K562 (cell line): ENCODE results near the gene PTRH1. TPM values are rescaled to one million over a fixed set of nuclear protein-coding genes. Genes with fewer than 3 reads are reported as not detected.

Source experiments
- ATF1 ChIP-seq, 2 experiments: fragments of 450-650 bp in 1 of 2; IDR thresholded peaks; 2 replicates each; pipeline ENCODE4 v1.6.1; 2016; ENCODE audit warnings: missing compliant biosample characterization in 1 of 2, missing genetic modification characterization in 1 of 2
- ATF4 ChIP-seq: fragments of 450-650 bp; formaldehyde crosslinking; IDR thresholded peaks from 2 replicates; pipeline ENCODE4 v1.4.0; 2022; ENCODE audit warnings: mild to moderate bottlenecking, moderate library complexity
- CBFA2T3 ChIP-seq: fragments of 450-650 bp; IDR thresholded peaks from 2 replicates; pipeline ENCODE4 v1.6.1; 2017
- FOSL1 ChIP-seq: fragments of 200-800 bp; sonication (Bioruptor generic); conservative IDR thresholded peaks from 2 replicates; pipeline ENCODE4 v1.6.1; 2016; ENCODE audit warnings: missing genetic modification characterization, missing compliant biosample characterization
- GABPB1 ChIP-seq: sonication (generic); formaldehyde crosslinking; IDR thresholded peaks from 2 replicates; pipeline ENCODE4 v1.8.0; 2022; ENCODE audit warnings: mild to moderate bottlenecking, missing genetic modification reagents
- IRF9 ChIP-seq: fragments of 450-650 bp; IDR thresholded peaks from 2 replicates; pipeline ENCODE4 v1.6.1; 2016; ENCODE audit warnings: missing biosample characterization, missing genetic modification characterization
- KAT8 ChIP-seq: fragments of 450-650 bp; IDR thresholded peaks from 2 replicates; pipeline ENCODE4 v1.6.1; 2016; ENCODE audit warnings: low read depth, mild to moderate bottlenecking
- MED1 ChIP-seq: sonication (generic); formaldehyde crosslinking; IDR thresholded peaks from 2 replicates; pipeline ENCODE4 v1.8.1; 2023; ENCODE audit warnings: missing genetic modification reagents, borderline replicate concordance
- MNT ChIP-seq, 2 experiments: fragments of 450-650 bp; conservative IDR thresholded peaks; 2 replicates each; pipeline ENCODE4 v1.6.1; 2017; ENCODE audit warnings: mild to moderate bottlenecking in 2 of 2, moderate library complexity in 2 of 2
- NFRKB ChIP-seq: fragments of 450-650 bp; IDR thresholded peaks from 2 replicates; pipeline ENCODE4 v1.6.1; 2016; ENCODE audit warnings: low read depth
- NR2C1 ChIP-seq, 2 experiments: fragments of 450-650 bp; IDR thresholded peaks; 2 replicates each; pipeline ENCODE4 v1.6.1; 2017; ENCODE audit warnings: mild to moderate bottlenecking in 2 of 2, antibody characterized with exemption in 1 of 2, inconsistent platforms in 1 of 2, missing compliant biosample characterization in 1 of 2, missing genetic modification characterization in 1 of 2
- POLR2A ChIP-seq: fragments of 450-650 bp; conservative IDR thresholded peaks from 2 replicates; pipeline ENCODE4 v1.6.1; 2016
- POLR2AphosphoS2 ChIP-seq: IDR thresholded peaks from 2 replicates; pipeline ENCODE4 v1.6.1; 2012; ENCODE audit warnings: low read length, improper control_type of control experiment
- PTBP1 ChIP-seq: fragments of 200-400 bp; formaldehyde crosslinking; IDR thresholded peaks from 2 replicates; pipeline ENCODE4 v1.6.1; 2017; ENCODE audit warnings: low read depth, low read length
- SMARCA5 ChIP-seq: fragments of 450-650 bp; IDR thresholded peaks from 2 replicates; pipeline ENCODE4 v1.6.1; 2016
- SRF ChIP-seq, 2 experiments: fragments of 250-450, 450-650 bp in 1 of 2; sonication (Bioruptor Pico) in 1 of 2; sonication (generic) in 1 of 2; formaldehyde crosslinking; IDR thresholded peaks; 2 replicates each; pipeline versions ENCODE4 v1.5.0 to v1.5.1; 2020 to 2022; ENCODE audit warnings: mild to moderate bottlenecking in 1 of 2, missing genetic modification reagents in 1 of 2
- TAL1 ChIP-seq: fragments of 450-650 bp; IDR thresholded peaks from 2 replicates; pipeline ENCODE4 v1.6.1; 2016; ENCODE audit warnings: mild to moderate bottlenecking
- TEAD4 ChIP-seq, 2 experiments: sonication (generic) in 1 of 2; formaldehyde crosslinking in 1 of 2; IDR thresholded peaks; 2 replicates each; pipeline versions ENCODE4 v1.6.1 to v1.8.0; 2012 to 2022; ENCODE audit warnings: borderline replicate concordance in 1 of 2, inconsistent platforms in 1 of 2, low read length in 1 of 2, mild to moderate bottlenecking in 1 of 2, missing genetic modification reagents in 1 of 2
- TFAP4 ChIP-seq: sonication (generic); formaldehyde crosslinking; IDR thresholded peaks from 2 replicates; pipeline ENCODE4 v1.8.0; 2022; ENCODE audit warnings: missing genetic modification reagents, mild to moderate bottlenecking, moderate library complexity, borderline replicate concordance
- ZFP30 ChIP-seq: fragments of 250-450 bp; sonication (Bioruptor Pico); IDR thresholded peaks from 2 replicates; pipeline ENCODE4 v1.8.0; 2022; ENCODE audit warnings: moderate library complexity, mild to moderate bottlenecking, inconsistent platforms, borderline replicate concordance
- ZNF12 ChIP-seq: sonication (generic); formaldehyde crosslinking; IDR thresholded peaks from 2 replicates; pipeline ENCODE4 v1.4.0; 2020; ENCODE audit warnings: mild to moderate bottlenecking, missing genetic modification reagents
- ZNF124 ChIP-seq: sonication (generic); formaldehyde crosslinking; IDR thresholded peaks from 2 replicates; pipeline ENCODE4 v1.8.1; 2022; ENCODE audit warnings: missing genetic modification reagents
- ZNF165 ChIP-seq: fragments of 250-450 bp; sonication (Bioruptor Pico); IDR thresholded peaks from 2 replicates; pipeline ENCODE4 v1.4.0; 2020; ENCODE audit warnings: borderline replicate concordance
- ZNF57 ChIP-seq: fragments of 450-650 bp; formaldehyde crosslinking; IDR thresholded peaks from 2 replicates; pipeline ENCODE4 v1.4.0; 2020; ENCODE audit warnings: mild to moderate bottlenecking, moderate library complexity
- ZNF766 ChIP-seq: fragments of 200-800 bp; sonication (Bioruptor generic); conservative IDR thresholded peaks from 2 replicates; pipeline ENCODE4 v1.6.1; 2016; ENCODE audit warnings: missing genetic modification characterization, missing compliant biosample characterization
- ZSCAN32 ChIP-seq: fragments of 450-650 bp; formaldehyde crosslinking; IDR thresholded peaks from 2 replicates; pipeline ENCODE4 v1.4.0; 2020; ENCODE audit warnings: mild to moderate bottlenecking, moderate library complexity
- polyA plus RNA-seq, 8 experiments: library from polyadenylated mRNA; depleted of rRNA in 4 of 8; stranded (reverse) in 5 of 8; unstranded in 3 of 8; fragments of >200 nt; fragmentation: Nextera tagmentation in 2 of 8; fragmentation: Illumina TruSeq in 1 of 8; extraction: Ambion mirVana in 2 of 8; extraction: Trizol in 1 of 8; gene quantifications; 2 replicates each; pipeline versions ENCODE4 v1.2.1 to v1.2.3, GENCODE V29; 2011 to 2014; ENCODE audit warnings: inconsistent platforms in 1 of 8, missing spikeins in 1 of 8
- total RNA-seq, 7 experiments: library from RNA; depleted of rRNA in 6 of 7; stranded (reverse); fragments of >200 nt in 6 of 7; fragmentation: Illumina TruSeq in 2 of 7; extraction: Trizol in 2 of 7; gene quantifications; 2 replicates each; pipeline versions ENCODE4 v1.2.1 to v1.2.3, GENCODE V29; 2011 to 2021; ENCODE audit warnings: low replicate concordance in 1 of 7

PTRH1 gene
- total and polyA plus RNA-seq, 9 of the 15 experiments (the other 6 are each of a cell fraction or from before 2014, with no cell fraction given), result 0.63 to 43.1 (median 5.7) TPM

DNA sequence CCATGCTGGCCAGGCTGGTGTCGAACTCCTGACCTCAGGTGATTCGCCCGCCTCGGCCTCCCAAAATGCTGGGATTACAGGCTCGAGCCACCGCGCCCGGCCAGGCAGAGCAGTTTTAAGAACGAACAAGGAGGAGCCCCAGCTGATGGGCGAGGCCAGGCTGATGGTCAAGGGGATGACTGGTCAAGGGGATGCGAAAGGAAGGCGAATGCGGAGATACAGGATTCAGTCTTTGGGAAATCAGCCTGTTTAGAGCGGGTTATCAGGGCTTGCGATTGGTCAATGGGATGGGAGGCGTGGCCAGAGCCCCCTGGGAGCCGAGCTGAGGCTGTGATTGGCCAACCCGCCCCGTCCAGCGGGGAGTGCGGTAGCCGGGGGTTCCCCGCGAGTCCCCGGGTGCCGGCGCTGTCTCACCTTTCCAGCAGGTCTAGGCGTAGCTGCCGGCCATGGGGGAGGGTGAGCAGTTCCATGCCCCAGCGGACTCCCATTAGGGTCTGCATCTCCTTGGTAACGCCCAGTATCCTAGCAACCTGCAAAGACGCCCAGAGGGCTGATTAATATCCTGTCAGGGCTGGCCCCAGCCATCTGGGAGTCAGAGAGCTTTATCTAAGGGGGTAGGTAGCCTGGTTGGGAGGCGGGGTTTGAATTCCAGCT, 27.1 kb upstream of the PTRH1 start (continued):
- TF ChIP-seq ATF4 (CRISPR knock-in tag) (no peak), POLR2A (no peak), KAT8 (no peak), ZFP30 (CRISPR knock-in tag) (no peak), TEAD4 (IDR thresholded peaks at IDR 0.05; ENCODE audit: low read length) (peak; percentile 56), TEAD4 (CRISPR knock-in tag; IDR thresholded peaks at IDR 0.05; ENCODE audit: borderline replicate concordance) (no peak), GABPB1 (CRISPR knock-in tag) (no peak), ZNF57 (CRISPR knock-in tag) (no peak), IRF9 (tag) (no peak), CBFA2T3 (peak; percentile 59), NR2C1 (IDR thresholded peaks at IDR 0.05) (no peak), NR2C1 (tag; IDR thresholded peaks at IDR 0.05) (no peak), TFAP4 (CRISPR knock-in tag) (peak; percentile 78; the same call in 1 of the 2 replicates), NFRKB (no peak), FOSL1 (tag) (peak; percentile 41; the same call in 1 of the 2 replicates), TAL1 (peak; percentile 14; the same call in 1 of the 2 replicates), ZSCAN32 (CRISPR knock-in tag) (no peak), MNT (conservative IDR thresholded peaks at IDR 0.05) (peak in 1 of 2 experiments; percentile 44; a peak in 2 of 4 replicates), SMARCA5 (peak; percentile 77; the same call in 1 of the 2 replicates), ATF1 (CRISPR knock-in tag; IDR thresholded peaks at IDR 0.05) (no peak), ATF1 (tag; IDR thresholded peaks at IDR 0.05) (0 out of 2 replicates have a peak, but pooled peaks have one; percentile 5), ZNF766 (CRISPR knock-in tag) (no peak), ZNF124 (CRISPR knock-in tag) (no peak), SRF (CRISPR knock-in tag; IDR thresholded peaks at IDR 0.05) (no peak), POLR2AphosphoS2 (no peak), ZNF165 (CRISPR knock-in tag) (no peak), PTBP1 (no peak), ZNF12 (CRISPR knock-in tag) (0 out of 2 replicates have a peak, but pooled peaks have one; percentile 16), MED1 (CRISPR knock-in tag) (no peak)
